T-cell (primary cell): ENCODE results near the gene CDK17. TPM values are rescaled to one million over a fixed set of nuclear protein-coding genes. Genes with fewer than 3 reads are reported as not detected.
"Not testable (repeated sequence)": the region's sequence is repeated elsewhere in the genome, so short reads cannot be mapped to it uniquely, and the experiment has no call there.

Experiments used
- ATAC-seq, 4 experiments: fragments of 200-7000 bp in 3 of 4; fragments of 150-1000 bp in 1 of 4; cut with Tn5 transposase; replicated peaks in 1 of 4; 1 replicate in 3 of 4; 2 replicates in 1 of 4; pipeline ENCODE4 v1.10.0; 2021; ENCODE audit warnings: moderate library complexity in 3 of 4, mild to moderate bottlenecking in 2 of 4, moderate number of reproducible peaks in 1 of 4
- CTCF ChIA-PET, 2 donors: fragments of 300-600 bp; sonication (Branson Sonifier 250); formaldehyde crosslinking; loops; one replicate each; lab custom pipeline; 2022; ENCODE audit warnings: antibody characterized with exemption in 2 of 2; lab: Charles Lee
- POLR2A ChIA-PET, 2 donors: fragments of 300-600 bp; sonication (Branson Sonifier 250); formaldehyde crosslinking; loops; one replicate each; lab custom pipeline; 2022; ENCODE audit warnings: antibody characterized with exemption in 2 of 2; lab: Charles Lee
- DNase-seq, 35 experiments: peaks; one replicate each; pipeline versions ENCODE4 v3.0.0 to v3.0.0-alpha.2; 2013 to 2023
- H3K27ac ChIP-seq: one replicate; pipeline ENCODE4 v1.5.1; 2013; ENCODE audit warnings: low read length
- H3K27me3 ChIP-seq, 2 experiments: replicated peaks in 1 of 2; 1 replicate in 1 of 2; 2 replicates in 1 of 2; pipeline versions ENCODE4 v1.6.1 to v1.7.0; 2013; ENCODE audit warnings: low read length in 1 of 2, mixed read lengths in 1 of 2; ENCODE audit not compliant: control insufficient read depth in 2 of 2, insufficient read depth in 2 of 2; ENCODE audit errors: extremely low read depth in 1 of 2
- H3K36me3 ChIP-seq, 2 donors: 1 replicate in 1 of 2; 2 replicates in 1 of 2; pipeline versions ENCODE4 v1.6.1 to v1.7.0; 2013; ENCODE audit warnings: low read length in 1 of 2; ENCODE audit not compliant: control insufficient read depth in 2 of 2, insufficient read depth in 1 of 2; ENCODE audit errors: extremely low read depth in 1 of 2
- H3K4me1 ChIP-seq, 2 experiments: 1 replicate in 1 of 2; 2 replicates in 1 of 2; pipeline versions ENCODE4 v1.6.1 to v1.7.0; 2013; ENCODE audit warnings: low read length in 2 of 2, mixed read lengths in 1 of 2; ENCODE audit not compliant: insufficient read depth in 2 of 2, control insufficient read depth in 1 of 2; ENCODE audit errors: extremely low read depth in 1 of 2
- H3K4me3 ChIP-seq, 2 donors: 1 replicate in 1 of 2; 2 replicates in 1 of 2; pipeline versions ENCODE4 v1.5.1 to v1.7.0; 2013; ENCODE audit warnings: mild to moderate bottlenecking in 2 of 2, low read length in 1 of 2, moderate library complexity in 1 of 2; ENCODE audit not compliant: control insufficient read depth in 1 of 2; ENCODE audit errors: extremely low read depth in 1 of 2
- H3K9me3 ChIP-seq: 2 replicates; pipeline ENCODE4 v1.7.0; 2013
- H3K27ac Mint-ChIP-seq, 2 donors: one replicate each; pipeline ENCODE4 v1.8.0; 2020 to 2021; ENCODE audit warnings: mild to moderate bottlenecking in 2 of 2, mixed read lengths in 2 of 2
- H3K27me3 Mint-ChIP-seq, 2 donors: one replicate each; pipeline ENCODE4 v1.8.0; 2021 to 2022; ENCODE audit warnings: mixed read lengths in 2 of 2
- H3K36me3 Mint-ChIP-seq: one replicate; pipeline ENCODE4 v1.8.0; 2021; ENCODE audit warnings: mixed read lengths
- H3K4me1 Mint-ChIP-seq, 3 donors: one replicate each; pipeline ENCODE4 v1.8.0; 2020 to 2022; ENCODE audit warnings: mixed read lengths in 3 of 3, mild to moderate bottlenecking in 1 of 3
- H3K4me3 Mint-ChIP-seq, 3 donors: one replicate each; pipeline ENCODE4 v1.8.0; 2020 to 2022; ENCODE audit warnings: mild to moderate bottlenecking in 3 of 3, mixed read lengths in 3 of 3, moderate library complexity in 3 of 3
- H3K9me3 Mint-ChIP-seq, 3 donors: one replicate each; pipeline ENCODE4 v1.8.0; 2020 to 2022; ENCODE audit warnings: mixed read lengths in 3 of 3
- WGBS: methylation state at CpG from one replicate; pipeline ENCODE4 v1.1.5; 2013; ENCODE audit warnings: missing lambda C conversion rate; ENCODE audit not compliant: insufficient coverage; 5-methylcytosine and 5-hydroxymethylcytosine counted together
- total RNA-seq, 35 experiments: library from RNA in 6 of 35; stranded (reverse) in 6 of 35; fragments of 120-200 nt in 1 of 35; gene quantifications; one replicate each; pipeline versions ENCODE4 v1.2.1 to v1.2.4 and lab custom pipeline; 2013 to 2026

CDK17 gene
- total RNA-seq, 5 donors from 2014 or later (not counting 1 experiment from before 2014, with no cell fraction given): 56.4 to 114 (median 72.2) TPM

GRCh38 chr12:96404696-96405095 lies 4.5 kb upstream of the CDK17 start:
- no peak for ATAC-seq
- Mint-ChIP-seq H3K27ac (peak overlapping the region in 1 of 2 donors; percentile 39), H3K9me3 (no peaks in the 10 kb centered on the region), H3K4me1 (peaks cover 9 to 23% (median 18%) of the 10 kb centered on the region in 3 donors), H3K4me3 (no peak overlapping the region), H3K27me3 (no peaks in the 10 kb centered on the region), H3K36me3 (no peaks in the 10 kb centered on the region)
- Histone ChIP-seq H3K27ac (no peak overlapping the region), H3K27me3 (no peaks in the 10 kb centered on the region), H3K4me1 (peaks cover 8 to 9% of the 10 kb centered on the region in 2 experiments), H3K9me3 (no peaks in the 10 kb centered on the region), H3K36me3 (no peaks in the 10 kb centered on the region), H3K4me3 (no peak overlapping the region)
- CTCF ChIA-PET: interaction anchor here (0.6 to 2.4 kb wide), 5 partner anchors 11 to 112 kb away, joined by 3 to 9 read pairs (median 7); partner anchors contain the start of gene CFAP54 (in 1 of the 2)
- 80% methylated on average over 2 of the region's 3 CpGs for WGBS
- POLR2A ChIA-PET: interaction anchor here (0.5 to 1.2 kb wide), 7 partner anchors 17 to 1360 kb away, joined by 3 to 10 read pairs (median 4); no protein-coding TSS in a partner anchor
- DNase-seq: no peak

- H3K27me3 ChIP-seq: no peaks in the 10 kb centered on the region
- POLR2A ChIA-PET: interaction anchor here (0.6 to 1.2 kb wide), 3 partner anchors 40 to 208 kb away, joined by 3 to 10 read pairs (median 7); no protein-coding TSS in a partner anchor
- H3K27ac ChIP-seq: no peak overlapping the region
- ATAC-seq (no peak), DNase-seq (no peak)
- H3K9me3 ChIP-seq: no peaks in the 10 kb centered on the region
- WGBS: 86% methylated on average over 1 of the region's 1 CpG
- no peak overlapping the region for H3K27ac Mint-ChIP-seq
- no peaks in the 10 kb centered on the region for H3K36me3 Mint-ChIP-seq
- CTCF ChIA-PET: interaction anchor here in 1 of 2 donors (0.7 to 2.4 kb wide), 5 partner anchors 10 to 113 kb away, joined by 3 to 9 read pairs (median 7); partner anchors contain the start of gene CFAP54
- no peak overlapping the region for H3K4me3 Mint-ChIP-seq
- no peaks in the 10 kb centered on the region for H3K36me3 ChIP-seq
- peaks cover 8 to 9% of the 10 kb centered on the region in 2 experiments for H3K4me1 ChIP-seq
- no peaks in the 10 kb centered on the region for H3K27me3 Mint-ChIP-seq
- H3K4me3 ChIP-seq: no peak overlapping the region
- H3K4me1 Mint-ChIP-seq: peaks cover 9 to 23% (median 19%) of the 10 kb centered on the region in 3 donors
- H3K9me3 Mint-ChIP-seq: no peaks in the 10 kb centered on the region
These were observed 3.6 kb upstream of the CDK17 start for GRCh38 chr12:96403870-96404269.

GRCh38 chr12:96402522-96402921 lies 2.3 kb upstream of the CDK17 start:
- not testable (repeated sequence) for H3K4me3 Mint-ChIP-seq, H3K27ac Mint-ChIP-seq, ATAC-seq, H3K9me3 ChIP-seq, H3K27me3 Mint-ChIP-seq, H3K9me3 Mint-ChIP-seq, H3K4me3 ChIP-seq, H3K27ac ChIP-seq, H3K27me3 ChIP-seq, DNase-seq, H3K36me3 Mint-ChIP-seq, H3K36me3 ChIP-seq
- H3K4me1 Mint-ChIP-seq: peaks cover 21 to 31% (median 27%) of the 10 kb centered on the region in 3 donors
- ChIA-PET POLR2A (interaction anchor here in 1 of 2 donors (4.4 kb wide), 1 partner anchor 44 kb away, joined by 53 read pairs; no protein-coding TSS in a partner anchor), CTCF (interaction anchor here in 1 of 2 donors (1.0 to 4.2 kb wide), 4 partner anchors 44 to 114 kb away, joined by 3 to 49 read pairs (median 23); no protein-coding TSS in a partner anchor)
- WGBS: 100% methylated on average over 3 of the region's 8 CpGs
- H3K4me1 ChIP-seq: peaks cover 9 to 19% of the 10 kb centered on the region in 2 experiments

GRCh38 chr12:96402061-96402460 lies 1.8 kb upstream of the CDK17 start:
- Mint-ChIP-seq H3K4me1 (peaks cover 25 to 35% (median 32%) of the 10 kb centered on the region in 3 donors), H3K4me3 (peak overlapping the region in 2 of 3 donors; percentile 89 to 95), H3K36me3 (no peaks in the 10 kb centered on the region), H3K9me3 (no peaks in the 10 kb centered on the region), H3K27me3 (no peaks in the 10 kb centered on the region), H3K27ac (peak overlapping the region; percentile 90 to 93)
- H3K9me3 ChIP-seq: no peaks in the 10 kb centered on the region
- POLR2A ChIA-PET: interaction anchor here in 1 of 2 donors (4.4 kb wide), 1 partner anchor 44 kb away, joined by 53 read pairs; no protein-coding TSS in a partner anchor
- ATAC-seq (no peak), DNase-seq (peak in 4 of 35 experiments; percentile 7 to 61 (median 18))
- peak overlapping the region in 1 of 2 donors; percentile 74 for H3K4me3 ChIP-seq
- peak overlapping the region; percentile 94 for H3K27ac ChIP-seq
- no peaks in the 10 kb centered on the region for H3K27me3 ChIP-seq
- peaks cover 9 to 21% of the 10 kb centered on the region in 2 experiments for H3K4me1 ChIP-seq
- no peaks in the 10 kb centered on the region for H3K36me3 ChIP-seq
- WGBS: no CpG with 5 or more reads among the region's 6 CpGs
- CTCF ChIA-PET: interaction anchor here (0.6 to 4.2 kb wide), 9 partner anchors 32 to 160 kb away, joined by 3 to 49 read pairs (median 5); partner anchors contain the start of gene CFAP54 (in 1 of the 2)

- 3% methylated on average over 5 of the region's 18 CpGs for WGBS
- peak overlapping the region; percentile 89 to 98 (median 95) for H3K4me3 Mint-ChIP-seq
- H3K27me3 Mint-ChIP-seq: no peaks in the 10 kb centered on the region
- H3K36me3 ChIP-seq: no peaks in the 10 kb centered on the region
- peak in 28 of 35 experiments; percentile 7 to 83 (median 26) for DNase-seq
- H3K9me3 ChIP-seq: no peaks in the 10 kb centered on the region
- H3K27ac ChIP-seq: peak overlapping the region; percentile 94
- ATAC-seq: peak; percentile 2 to 30 (median 10)
- H3K9me3 Mint-ChIP-seq: no peaks in the 10 kb centered on the region
- peak overlapping the region; percentile 74 to 96 for H3K4me3 ChIP-seq
- H3K27ac Mint-ChIP-seq: peak overlapping the region; percentile 90 to 93
- ChIA-PET CTCF (interaction anchor here (0.6 to 4.2 kb wide), 29 partner anchors 11 to 186 kb away, joined by 3 to 49 read pairs (median 5); partner anchors contain the start of gene CFAP54 (in 2 of the 2)), POLR2A (interaction anchor here (0.6 to 4.4 kb wide), 10 partner anchors 10 to 147 kb away, joined by 3 to 53 read pairs (median 4); partner anchors contain the start of gene CFAP54 (in 1 of the 2))
- H3K4me1 Mint-ChIP-seq: peaks cover 33 to 38% (median 37%) of the 10 kb centered on the region in 3 donors
- no peaks in the 10 kb centered on the region for H3K36me3 Mint-ChIP-seq
- no peaks in the 10 kb centered on the region for H3K27me3 ChIP-seq
- H3K4me1 ChIP-seq: peaks cover 9 to 22% of the 10 kb centered on the region in 2 experiments
These were observed 1.0 kb upstream of the CDK17 start for GRCh38 chr12:96401076-96401871.
